HCT116 (cell line): ENCODE data around the gene TRAF3. TPM values are rescaled to one million over a fixed set of nuclear protein-coding genes. Genes with fewer than 3 reads are reported as not detected.

Source experiments
- ATAC-seq: fragments of 200-7000 bp; cut with Tn5 transposase; 2 replicates; pipeline ENCODE4 v1.9.1; 2020; ENCODE audit warnings: mild to moderate bottlenecking, moderate library complexity
- BruUV-seq: library from RNA; stranded (reverse); fragments of 400-500 nt; replicated peaks from 2 replicates; lab custom pipeline; 2021; lab: Mats Ljungman, UMichigan
- CTCF ChIA-PET: fragments of 300-600 bp; sonication (Branson Sonifier 250); formaldehyde crosslinking; loops from one replicate; lab custom pipeline; 2021; ENCODE audit warnings: antibody characterized with exemption; lab: Charles Lee
- POLR2A ChIA-PET: fragments of 300-600, 350-600 bp; sonication (Branson Sonifier 250); formaldehyde crosslinking; loops from one replicate; lab custom pipeline; 2021; ENCODE audit warnings: antibody characterized with exemption; lab: Charles Lee
- RAD21 ChIA-PET, 2 experiments: fragments of 300-600 bp; sonication (Branson Sonifier 250); formaldehyde crosslinking; loops; one replicate each; lab custom pipeline; 2023; ENCODE audit warnings: low total read pairs in 2 of 2; ENCODE audit not compliant: uncharacterized antibody in 2 of 2, unreplicated experiment in 2 of 2, low non-redundant PET in 1 of 2; lab: Charles Lee
- DNase-seq: peaks from one replicate; pipeline ENCODE4 v3.0.0-alpha.2; 2010; ENCODE audit warnings: low read depth, low spot score
- H2AFZ ChIP-seq: fragments of 200-600 bp; shearing (Covaris generic), sonication (generic); 2 replicates; pipeline ENCODE4 v1.6.1; 2017; ENCODE audit warnings: low read depth, mixed run types, mixed read lengths, antibody characterized with exemption, low read length; ENCODE audit not compliant: poor library complexity, severe bottlenecking
- H3K27ac ChIP-seq: 2 replicates; pipeline ENCODE4 v1.5.1; 2012; ENCODE audit warnings: low read depth, low read length
- H3K27me3 ChIP-seq: fragments of 200-600 bp; sonication (generic); 2 replicates; pipeline ENCODE4 v1.6.1; 2016; ENCODE audit warnings: mixed run types, low read length, mixed read lengths; ENCODE audit not compliant: insufficient read depth
- H3K36me3 ChIP-seq, 2 experiments: fragments of 200-500 bp in 1 of 2; fragments of 200-600 bp in 1 of 2; sonication (Bioruptor generic) in 1 of 2; sonication (generic) in 1 of 2; 2 replicates each; pipeline versions ENCODE4 v1.5.1 to v1.6.1; 2014 to 2016; ENCODE audit warnings: low read length in 2 of 2, inconsistent platforms in 1 of 2, mixed read lengths in 1 of 2, mixed run types in 1 of 2; ENCODE audit not compliant: insufficient read depth in 2 of 2, control insufficient read depth in 1 of 2
- H3K4me1 ChIP-seq, 2 experiments: fragments of 200-600 bp in 1 of 2; sonication (generic) in 1 of 2; 2 replicates each; pipeline versions ENCODE4 v1.5.1 to v1.6.1; 2012 to 2017; ENCODE audit warnings: low read length in 2 of 2, inconsistent platforms in 1 of 2, mild to moderate bottlenecking in 1 of 2, mixed read lengths in 1 of 2, mixed run types in 1 of 2, moderate library complexity in 1 of 2; ENCODE audit not compliant: insufficient read depth in 2 of 2, control insufficient read depth in 1 of 2
- H3K4me2 ChIP-seq: fragments of 200-600 bp; sonication (generic); 2 replicates; pipeline ENCODE4 v1.6.1; 2017; ENCODE audit warnings: mixed run types, low read length, mixed read lengths
- H3K4me3 ChIP-seq, 2 experiments: fragments of 200-600 bp in 1 of 2; sonication (generic) in 1 of 2; replicated peaks in 1 of 2; 2 replicates each; pipeline ENCODE4 v1.5.1; 2011 to 2016; ENCODE audit warnings: low read length in 2 of 2, control low read depth in 1 of 2, low read depth in 1 of 2, mild to moderate bottlenecking in 1 of 2, mixed read lengths in 1 of 2, mixed run types in 1 of 2
- H3K79me2 ChIP-seq: fragments of 200-600 bp; sonication (generic); 2 replicates; pipeline ENCODE4 v1.6.1; 2017; ENCODE audit warnings: mild to moderate bottlenecking, mixed run types, low read length, moderate library complexity, mixed read lengths; ENCODE audit not compliant: insufficient read depth
- H3K9ac ChIP-seq: fragments of 200-600 bp; sonication (generic); 2 replicates; pipeline ENCODE4 v1.6.1; 2016; ENCODE audit warnings: low read length, mixed read lengths
- H3K9me2 ChIP-seq: fragments of 200-600 bp; sonication (generic), shearing (Covaris generic); 2 replicates; pipeline ENCODE4 v1.6.1; 2017; ENCODE audit warnings: mixed run types, mild to moderate bottlenecking, moderate library complexity; ENCODE audit not compliant: insufficient read depth
- H3K9me3 ChIP-seq, 2 experiments: fragments of 200-500 bp in 1 of 2; fragments of 200-600 bp in 1 of 2; sonication (Bioruptor generic) in 1 of 2; sonication (generic) in 1 of 2; 2 replicates each; pipeline ENCODE4 v1.6.1; 2014 to 2017; ENCODE audit warnings: low read length in 2 of 2, mixed read lengths in 2 of 2, inconsistent platforms in 1 of 2, low read depth in 1 of 2, mild to moderate bottlenecking in 1 of 2, mixed run types in 1 of 2, moderate library complexity in 1 of 2; ENCODE audit not compliant: control insufficient read depth in 1 of 2, insufficient read depth in 1 of 2
- H4K20me1 ChIP-seq: fragments of 200-600 bp; sonication (generic), shearing (Covaris generic); 2 replicates; pipeline ENCODE4 v1.6.1; 2017; ENCODE audit warnings: mixed run types, mild to moderate bottlenecking, moderate library complexity; ENCODE audit not compliant: insufficient read depth
- CBX3 ChIP-seq: IDR thresholded peaks from 2 replicates; pipeline ENCODE4 v1.6.1; 2012; ENCODE audit warnings: low read depth
- CEBPB ChIP-seq: IDR thresholded peaks from 2 replicates; pipeline ENCODE4 v1.6.1; 2012; ENCODE audit warnings: low read depth
- CTCF ChIP-seq, 3 experiments: fragments of 200-600 bp in 1 of 3; sonication (generic) in 1 of 3; IDR thresholded peaks in 2 of 3; conservative IDR thresholded peaks in 1 of 3; 2 replicates each; pipeline ENCODE4 v1.5.1; 2012 to 2017; ENCODE audit warnings: low read depth in 2 of 3, low read length in 2 of 3, antibody characterized with exemption in 1 of 3, borderline replicate concordance in 1 of 3, control low read depth in 1 of 3, mild to moderate bottlenecking in 1 of 3, mixed read lengths in 1 of 3, mixed run types in 1 of 3, moderate library complexity in 1 of 3; ENCODE audit not compliant: insufficient read depth in 1 of 3
- EZH2 ChIP-seq: fragments of 200-600 bp; sonication (generic); IDR thresholded peaks from 2 replicates; pipeline ENCODE4 v1.6.1; 2017; ENCODE audit warnings: antibody characterized with exemption, mixed run types
- EZH2phosphoT487 ChIP-seq: fragments of 200-600 bp; IDR thresholded peaks from 2 replicates; pipeline ENCODE4 v1.6.1; 2018; ENCODE audit warnings: antibody characterized with exemption, borderline replicate concordance
- MAX ChIP-seq: IDR thresholded peaks from 2 replicates; pipeline ENCODE4 v1.6.1; 2012
- RAD21 ChIP-seq: IDR thresholded peaks from 2 replicates; pipeline ENCODE4 v1.6.1; 2012; ENCODE audit warnings: low read depth, mild to moderate bottlenecking
- REST ChIP-seq: IDR thresholded peaks from 2 replicates; pipeline ENCODE4 v1.6.1; 2012; ENCODE audit warnings: low read depth
- SIN3A ChIP-seq: IDR thresholded peaks from 2 replicates; pipeline ENCODE4 v1.6.1; 2012; ENCODE audit warnings: low read depth
- SP1 ChIP-seq: IDR thresholded peaks from 2 replicates; pipeline ENCODE4 v1.6.1; 2012; ENCODE audit warnings: low read depth
- ZFX ChIP-seq: fragments of 450-650 bp; IDR thresholded peaks from 2 replicates; pipeline ENCODE4 v1.6.1; 2017
- ZNF274 ChIP-seq: fragments of 200-500 bp; sonication (Bioruptor generic); IDR thresholded peaks from 2 replicates; pipeline ENCODE4 v1.6.1; 2014; ENCODE audit warnings: mild to moderate bottlenecking, low read depth, low read length, inconsistent platforms
- intact Hi-C: fragments of 100-400 bp; cut with micrococcal nuclease; formaldehyde crosslinking; loops from 2 replicates; pipeline ENCODE4 v1.10.0; 2022
- total RNA-seq: library from RNA; stranded (reverse); gene quantifications from one replicate; pipeline ENCODE4 v1.2.1, GENCODE V29; 2021; ENCODE audit not compliant: unreplicated experiment

TRAF3 gene
- total RNA-seq, 1 experiment from 2014 or later: 32.1 TPM

- H3K4me1 ChIP-seq: peaks cover 0 to 11% of the 10 kb centered on the region in 2 experiments; a peak in 1 of 4 replicates
- BruUV-seq: no TSS peak
- DNase-seq: no peak
- CTCF ChIA-PET: interaction anchor here (1.8 kb wide), 1 partner anchor 12 kb away, joined by 5 read pairs; no protein-coding TSS in a partner anchor
- H3K4me3 ChIP-seq: no peak overlapping the region
- no peak overlapping the region for H3K9ac ChIP-seq
- intact Hi-C loops: no loop called here
- no peak overlapping the region for H2AFZ ChIP-seq
- TF ChIP-seq CBX3: no peak
- TF ChIP-seq EZH2phosphoT487: no peak
- no peak for TF ChIP-seq CEBPB
- no peak for TF ChIP-seq SIN3A
- TF ChIP-seq ZFX: no peak
- no peak for TF ChIP-seq CTCF (IDR thresholded peaks at IDR 0.05 in 2 of 3, conservative IDR thresholded peaks at IDR 0.05 in 1 of 3; ENCODE audit: borderline replicate concordance in 1 of 3, insufficient read depth in 1 of 3, low read depth in 2 of 3, low read length in 2 of 3)
- no peak for TF ChIP-seq ZNF274
- no peak for TF ChIP-seq REST
- TF ChIP-seq SP1: no peak
- TF ChIP-seq RAD21: no peak
- no peak for TF ChIP-seq MAX
- no peak for TF ChIP-seq EZH2
- TF ChIP-seq, all 23 proteins: peak for 0
- Histone ChIP-seq H3K9me3 (no peaks in the 10 kb centered on the region), H3K79me2 (peaks cover 93% of the 10 kb centered on the region), H3K9me2 (no peaks in the 10 kb centered on the region), H4K20me1 (0 out of 2 replicates have a peak, but pooled peaks cover 10% of the 10 kb centered on the region), H3K27ac (no peak overlapping the region), H3K27me3 (no peaks in the 10 kb centered on the region), H3K36me3 (no peaks in the 10 kb centered on the region), H3K4me2 (no peak overlapping the region)
- ChIA-PET POLR2A (interaction anchor here (0.9 kb wide), 1 partner anchor 11 kb away, joined by 4 read pairs; no protein-coding TSS in a partner anchor), RAD21 (no interaction called here)
- no peak for ATAC-seq
These were observed 41.0 kb downstream of the TRAF3 start for GRCh38 chr14:102817942-102818940.
